Measurements from ENCODE around the gene KCNMA1.
"Not testable (repeated sequence)": the region's sequence is repeated elsewhere in the genome, so short reads cannot be mapped to it uniquely, and the experiment has no call there.

Gene KCNMA1

GRCh38 chr10:77661674-77662073 lies 24.1 kb upstream of the KCNMA1 start:
- no peak for DNase-seq

GRCh38 chr10:77661100-77661499 lies 23.5 kb upstream of the KCNMA1 start:
- DNase-seq = no peak

- DNase-seq = not testable (repeated sequence)
Measured at GRCh38 chr10:77659046-77659670, 21.6 kb upstream of the KCNMA1 start.

GRCh38 chr10:77653210-77653609 lies 15.6 kb upstream of the KCNMA1 start:
- DNase-seq = no peak

- DNase-seq = no peak
Measured at GRCh38 chr10:77649333-77650331, 12.0 kb upstream of the KCNMA1 start.

- DNase-seq = no peak
Measured at GRCh38 chr10:77648472-77648871, 10.9 kb upstream of the KCNMA1 start.

- no peak for DNase-seq
Measured at GRCh38 chr10:77647543-77648293, 10.1 kb upstream of the KCNMA1 start.

- DNase-seq = no peak
Measured at GRCh38 chr10:77644557-77645243, 7.1 kb upstream of the KCNMA1 start.

GRCh38 chr10:77643795-77644468 lies 6.3 kb upstream of the KCNMA1 start:
- no peak for DNase-seq

GRCh38 chr10:77641788-77642397 lies 4.3 kb upstream of the KCNMA1 start:
- DNase-seq = peak in 1 of 4 experiments; percentile 2

GRCh38 chr10:77641344-77641743 lies 3.7 kb upstream of the KCNMA1 start:
- DNase-seq = no peak

- no peak for DNase-seq
Measured at GRCh38 chr10:77640167-77640566, 2.6 kb upstream of the KCNMA1 start.

- DNase-seq = no peak
Measured at GRCh38 chr10:77639756-77640155, 2.1 kb upstream of the KCNMA1 start.

GRCh38 chr10:77638321-77639101 lies 903 bp upstream of the KCNMA1 start:
- DNase-seq = no peak

- DNase-seq = no peak
Measured at GRCh38 chr10:77636967-77637531, 559 bp downstream of the KCNMA1 start.

- DNase-seq = no peak
Measured at GRCh38 chr10:77636282-77636966, 1.2 kb downstream of the KCNMA1 start.

- DNase-seq = no peak
Measured at GRCh38 chr10:77635402-77636227, 2.0 kb downstream of the KCNMA1 start.

GRCh38 chr10:77634939-77635338 lies 2.7 kb downstream of the KCNMA1 start:
- no peak for DNase-seq

- no peak for DNase-seq
Measured at GRCh38 chr10:77633376-77633775, 4.2 kb downstream of the KCNMA1 start.
